Measurements from ENCODE around the gene MPPED1.

DNA sequence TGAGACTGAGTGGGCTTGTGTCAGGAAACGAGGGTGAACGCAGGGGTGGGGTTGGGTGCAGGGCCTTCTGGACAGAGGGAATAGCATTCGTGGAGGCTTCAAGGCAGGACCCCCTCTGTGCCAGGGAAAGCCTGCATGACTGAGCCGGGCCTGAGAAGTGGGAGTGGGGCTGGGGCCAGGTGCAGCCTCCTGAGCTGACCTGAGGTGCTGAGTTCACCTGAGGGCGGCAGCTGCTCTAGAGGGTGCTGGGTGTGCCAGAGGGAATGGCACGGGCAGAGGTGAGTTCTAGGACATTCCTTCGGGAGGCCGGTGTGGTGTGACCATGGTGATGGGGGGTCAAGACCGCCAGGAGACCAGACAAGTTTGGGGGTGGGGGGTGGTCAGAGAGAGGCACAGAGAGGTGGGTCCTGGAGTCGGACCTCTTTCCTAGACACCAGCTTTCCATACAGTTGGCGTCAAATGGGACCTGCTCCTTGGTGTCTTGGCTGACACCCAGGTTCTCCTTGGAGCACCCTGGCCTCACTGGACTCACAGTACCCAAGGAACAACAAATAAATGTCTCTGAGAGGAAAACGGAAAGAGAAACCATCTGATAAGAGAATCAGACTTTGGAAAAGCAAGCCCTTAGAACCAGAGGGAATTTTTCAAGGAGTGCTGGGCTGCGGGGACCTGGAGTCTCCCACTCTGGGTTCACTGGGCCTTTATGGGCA is 7.7 kb downstream of the MPPED1 start:
- TF ChIP-seq TAF1 (IDR thresholded peaks at IDR 0.05; ENCODE audit: low read depth, low read length) (no peak), POLR2AphosphoS5 (IDR thresholded peaks at IDR 0.05; ENCODE audit: low read depth, low read length) (no peak), POLR2A (IDR thresholded peaks at IDR 0.05; ENCODE audit: low read depth, low read length) (no peak), SPI1 (IDR thresholded peaks at IDR 0.05; ENCODE audit: low read depth, low read length) (no peak), PAX5 (IDR thresholded peaks at IDR 0.05; ENCODE audit: insufficient read depth, low read length, severe bottlenecking) (no peak), POU2F2 (IDR thresholded peaks at IDR 0.05; ENCODE audit: low read depth, low read length) (no peak)

All from GM12891 (cell line).